Sigmoid colon (tissue), 4 donors: ENCODE data around the gene SMIM1.

ENCODE experiments used
- POLR2A ChIP-seq, 2 donors: fragments of 450-650 bp; IDR thresholded peaks; one replicate each; pipeline ENCODE4 v1.6.1; 2016; ENCODE audit warnings: antibody characterized with exemption in 2 of 2, mild to moderate bottlenecking in 2 of 2, moderate library complexity in 2 of 2
- POLR2AphosphoS5 ChIP-seq, 4 donors: sonication (generic); formaldehyde crosslinking; IDR thresholded peaks; one replicate each; pipeline ENCODE4 v1.6.1; 2017; ENCODE audit warnings: antibody characterized with exemption in 4 of 4
- TF ChIP-seq, protein P1 (sequence below), 4 experiments: fragments of 450-650 bp in 3 of 4; fragments of 200-600 bp in 1 of 4; IDR thresholded peaks; one replicate each; pipeline ENCODE4 v1.5.1; 2016 to 2019; ENCODE audit warnings: antibody characterized with exemption in 4 of 4, mild to moderate bottlenecking in 3 of 4, moderate library complexity in 2 of 4

DNA sequence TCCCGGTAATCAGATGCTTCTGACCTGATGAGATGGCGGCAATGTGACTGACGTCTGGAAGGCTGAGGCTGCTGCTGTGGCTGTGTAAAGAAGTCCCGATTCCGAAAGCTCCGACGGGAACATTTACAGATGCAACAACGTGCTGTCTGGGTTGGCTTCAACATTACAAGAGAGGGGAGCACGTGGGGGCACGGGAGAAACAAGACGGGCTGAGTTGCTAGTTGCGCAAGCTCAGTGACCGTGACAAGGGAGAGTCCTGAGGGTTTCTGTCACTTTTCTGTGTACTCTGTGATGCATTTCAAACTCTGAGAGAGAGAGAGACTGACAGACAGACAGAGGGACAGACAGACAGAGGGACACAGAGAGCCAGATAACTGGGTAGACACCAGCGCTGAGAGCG lies 49.4 kb downstream of the SMIM1 start:
- TF ChIP-seq, protein P1, sequence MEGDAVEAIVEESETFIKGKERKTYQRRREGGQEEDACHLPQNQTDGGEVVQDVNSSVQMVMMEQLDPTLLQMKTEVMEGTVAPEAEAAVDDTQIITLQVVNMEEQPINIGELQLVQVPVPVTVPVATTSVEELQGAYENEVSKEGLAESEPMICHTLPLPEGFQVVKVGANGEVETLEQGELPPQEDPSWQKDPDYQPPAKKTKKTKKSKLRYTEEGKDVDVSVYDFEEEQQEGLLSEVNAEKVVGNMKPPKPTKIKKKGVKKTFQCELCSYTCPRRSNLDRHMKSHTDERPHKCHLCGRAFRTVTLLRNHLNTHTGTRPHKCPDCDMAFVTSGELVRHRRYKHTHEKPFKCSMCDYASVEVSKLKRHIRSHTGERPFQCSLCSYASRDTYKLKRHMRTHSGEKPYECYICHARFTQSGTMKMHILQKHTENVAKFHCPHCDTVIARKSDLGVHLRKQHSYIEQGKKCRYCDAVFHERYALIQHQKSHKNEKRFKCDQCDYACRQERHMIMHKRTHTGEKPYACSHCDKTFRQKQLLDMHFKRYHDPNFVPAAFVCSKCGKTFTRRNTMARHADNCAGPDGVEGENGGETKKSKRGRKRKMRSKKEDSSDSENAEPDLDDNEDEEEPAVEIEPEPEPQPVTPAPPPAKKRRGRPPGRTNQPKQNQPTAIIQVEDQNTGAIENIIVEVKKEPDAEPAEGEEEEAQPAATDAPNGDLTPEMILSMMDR (IDR thresholded peaks at IDR 0.05), result no peak
- TF ChIP-seq POLR2AphosphoS5 (IDR thresholded peaks at IDR 0.05), result no peak
- no peak for TF ChIP-seq POLR2A (IDR thresholded peaks at IDR 0.05)
